ENCODE data around the gene ZFPL1.

ZFPL1 gene

GRCh38 chr11:65095974-65096806, 12.2 kb downstream of the ZFPL1 start, which contains the start of gene VPS51:
TSS of gene VPS51 (plus strand) at chr11:65096214. CDS start at chr11:65096251, 37 bp downstream.
- FAIRE-seq = no peak

- no peak for FAIRE-seq
Measured at GRCh38 chr11:65096926-65097325, 12.9 kb downstream of the ZFPL1 start.

- no peak for FAIRE-seq
Measured at GRCh38 chr11:65100674-65101350, 16.8 kb downstream of the ZFPL1 start.

GRCh38 chr11:65102142-65103095, 18.4 kb downstream of the ZFPL1 start:
- FAIRE-seq = no peak

DNA sequence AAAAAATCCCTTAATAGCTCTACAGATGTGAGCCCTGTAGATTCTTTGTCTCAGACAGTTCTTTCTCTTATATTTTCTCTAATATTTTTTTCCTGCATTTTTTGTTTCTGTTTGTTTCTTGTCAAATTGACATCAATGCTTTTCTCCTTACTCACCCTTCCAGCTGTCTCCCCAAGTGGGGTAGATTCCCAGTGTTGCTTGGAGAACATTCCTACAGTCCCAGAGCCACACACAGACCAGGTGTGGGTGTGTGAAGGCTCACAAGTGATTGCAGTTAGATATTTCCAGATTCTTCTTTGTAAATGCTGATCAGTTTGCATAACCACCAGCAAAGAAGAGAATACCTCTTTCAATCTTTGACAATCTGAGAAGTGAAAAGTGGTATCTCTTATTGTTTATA, 19.5 kb downstream of the ZFPL1 start:
- FAIRE-seq = no peak

- no peak for FAIRE-seq
Measured at GRCh38 chr11:65104628-65105027, 20.6 kb downstream of the ZFPL1 start.

DNA sequence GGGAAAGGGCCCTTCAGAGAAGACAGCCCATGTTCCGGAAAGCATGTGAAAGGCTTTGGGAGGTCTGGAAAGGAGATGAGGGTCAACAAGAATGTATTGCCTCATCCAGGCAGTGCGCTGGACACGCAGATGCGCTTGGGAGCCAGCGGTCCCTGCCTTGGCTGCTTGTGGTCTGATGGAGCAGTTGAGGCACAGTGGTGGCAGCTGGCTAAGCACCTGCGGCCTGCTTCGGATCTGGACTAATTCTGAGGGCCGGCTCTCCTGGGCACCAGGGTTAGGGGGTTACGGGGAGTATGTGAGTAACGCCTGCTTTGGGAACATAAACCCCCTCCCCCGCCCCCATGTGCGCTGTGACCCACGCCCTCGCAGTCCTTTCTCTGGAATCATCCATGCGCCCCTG, 23.1 kb downstream of the ZFPL1 start:
- no peak for FAIRE-seq

- no peak for FAIRE-seq
Measured at GRCh38 chr11:65107751-65108468, 23.9 kb downstream of the ZFPL1 start.

DNA sequence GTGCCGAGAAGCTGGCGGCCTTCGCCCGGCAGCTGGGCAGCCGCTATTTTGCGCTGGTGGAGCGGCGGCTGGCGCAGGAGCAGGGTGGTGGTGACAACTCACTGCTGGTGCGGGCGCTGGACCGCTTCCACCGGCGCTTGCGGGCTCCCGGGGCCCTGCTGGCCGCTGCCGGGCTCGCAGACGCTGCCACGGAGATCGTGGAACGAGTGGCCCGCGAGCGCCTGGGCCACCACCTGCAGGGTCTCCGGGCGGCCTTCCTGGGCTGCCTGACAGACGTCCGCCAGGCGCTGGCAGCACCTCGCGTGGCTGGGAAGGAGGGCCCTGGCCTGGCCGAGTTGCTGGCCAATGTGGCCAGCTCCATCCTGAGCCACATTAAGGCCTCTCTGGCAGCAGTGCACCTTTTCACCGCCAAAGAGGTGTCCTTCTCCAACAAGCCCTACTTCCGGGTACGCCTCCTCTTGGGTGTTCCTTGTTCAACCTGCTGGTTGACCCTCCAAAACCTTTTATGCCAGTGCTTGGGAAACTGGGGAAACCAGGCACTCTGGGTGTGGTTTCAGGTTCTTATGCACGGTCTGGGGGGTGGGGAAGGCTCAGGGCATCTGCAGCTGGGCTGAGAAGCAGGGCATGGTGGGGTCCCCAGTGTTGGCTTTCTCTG, 24.6 kb downstream of the ZFPL1 start:
- no peak for FAIRE-seq

- no peak for FAIRE-seq
Measured at GRCh38 chr11:65109231-65110198, 25.5 kb downstream of the ZFPL1 start.

GRCh38 chr11:65110354-65110861, 26.4 kb downstream of the ZFPL1 start:
- FAIRE-seq = peak; percentile 84

DNA sequence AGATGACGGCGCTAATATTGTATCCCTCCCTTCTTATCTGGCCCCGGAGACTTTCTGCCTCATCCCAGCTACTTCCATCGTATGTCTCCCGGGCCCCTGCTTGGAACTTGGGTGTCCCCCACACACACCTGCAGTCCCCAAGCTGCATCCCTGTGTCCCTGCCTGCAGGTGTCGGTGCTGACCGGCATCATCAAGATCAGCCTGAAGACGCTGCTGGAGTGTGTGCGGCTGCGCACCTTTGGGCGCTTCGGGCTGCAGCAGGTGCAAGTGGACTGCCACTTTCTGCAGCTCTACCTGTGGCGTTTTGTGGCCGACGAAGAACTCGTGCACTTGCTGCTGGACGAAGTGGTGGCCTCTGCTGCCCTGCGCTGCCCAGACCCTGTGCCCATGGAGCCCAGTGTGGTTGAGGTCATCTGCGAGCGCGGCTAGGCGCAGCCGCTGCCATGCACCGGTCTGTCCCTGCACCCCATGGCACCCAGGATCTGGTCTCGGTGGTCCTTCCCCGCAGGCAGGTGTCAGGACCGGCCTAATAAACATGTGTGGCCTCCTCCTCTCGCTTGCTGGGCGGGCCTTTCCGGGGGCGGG, 27.2 kb downstream of the ZFPL1 start:
- FAIRE-seq = no peak

- peak; percentile 95 for FAIRE-seq
Measured at GRCh38 chr11:65111744-65112545, 27.9 kb downstream of the ZFPL1 start, which contains the start of gene TM7SF2. TSS of gene TM7SF2 (plus strand) at chr11:65111872. CDS start at chr11:65112016, 144 bp downstream.

- FAIRE-seq = no peak
Measured at GRCh38 chr11:65112546-65113360, 28.7 kb downstream of the ZFPL1 start.

GRCh38 chr11:65113361-65113756, 29.3 kb downstream of the ZFPL1 start:
- FAIRE-seq = no peak

- FAIRE-seq = no peak
Measured at GRCh38 chr11:65113839-65114238, 29.8 kb downstream of the ZFPL1 start.

GRCh38 chr11:65114538-65115171, 30.6 kb downstream of the ZFPL1 start:
- FAIRE-seq = no peak
